GM12891 (cell line): ENCODE data around the gene TBC1D8B.

ENCODE experiments used
- PAX5 ChIP-seq: IDR thresholded peaks from 2 replicates; pipeline ENCODE4 v1.6.1; 2011; ENCODE audit warnings: low read length, moderate library complexity, mild to moderate bottlenecking; ENCODE audit not compliant: insufficient read depth, severe bottlenecking
- POLR2A ChIP-seq: IDR thresholded peaks from 2 replicates; pipeline ENCODE4 v1.6.1; 2011; ENCODE audit warnings: low read depth, low read length, control low read depth
- POLR2AphosphoS5 ChIP-seq: IDR thresholded peaks from 2 replicates; pipeline ENCODE4 v1.6.1; 2011; ENCODE audit warnings: low read depth, low read length, control low read depth
- POU2F2 ChIP-seq: IDR thresholded peaks from 2 replicates; pipeline ENCODE4 v1.6.1; 2011; ENCODE audit warnings: low read depth, mild to moderate bottlenecking, control low read depth, low read length, moderate library complexity
- SPI1 ChIP-seq: IDR thresholded peaks from 2 replicates; pipeline ENCODE4 v1.6.1; 2011; ENCODE audit warnings: low read depth, low read length, control low read depth
- TAF1 ChIP-seq: IDR thresholded peaks from 2 replicates; pipeline ENCODE4 v1.6.1; 2011; ENCODE audit warnings: low read depth, low read length, control low read depth

GRCh38 chrX:106780264-106780663 is 22.2 kb upstream of the TBC1D8B start:
- TF ChIP-seq POLR2AphosphoS5, result no peak
- no peak for TF ChIP-seq POLR2A
- TF ChIP-seq PAX5, result no peak
- TF ChIP-seq POU2F2, result no peak
- no peak for TF ChIP-seq TAF1
- no peak for TF ChIP-seq SPI1
